GM19023 (cell line): ENCODE measurements around the gene SPPL3.
"Not testable (repeated sequence)": the region's sequence is repeated elsewhere in the genome, so short reads cannot be mapped to it uniquely, and the experiment has no call there.

Source experiments
- ATAC-seq: cut with Tn5 transposase; IDR thresholded peaks from one replicate; pipeline ENCODE4 v1.9.1; 2021; ENCODE audit warnings: mild to moderate bottlenecking, moderate library complexity; ENCODE audit not compliant: unreplicated experiment

The SPPL3 gene

DNA sequence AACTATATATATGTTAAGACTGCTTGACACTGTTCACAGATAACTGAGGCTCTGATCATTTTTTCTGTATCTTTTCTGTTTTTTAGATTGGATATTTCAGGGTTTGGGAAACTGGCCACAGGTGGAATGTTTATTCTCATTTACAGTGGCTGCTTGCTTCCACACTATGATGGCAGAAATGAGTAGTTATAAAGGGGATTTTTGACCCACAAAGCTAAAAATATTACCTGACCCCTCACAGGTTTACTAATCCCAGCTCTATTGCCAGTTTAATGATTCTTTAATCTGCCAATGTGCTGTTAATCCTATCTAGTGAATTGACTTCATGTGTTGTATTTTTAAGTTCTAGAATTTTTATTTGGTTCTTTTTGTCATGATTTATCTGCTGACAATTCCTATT, 148.9 kb downstream of the SPPL3 start:
- ATAC-seq: no peak

DNA sequence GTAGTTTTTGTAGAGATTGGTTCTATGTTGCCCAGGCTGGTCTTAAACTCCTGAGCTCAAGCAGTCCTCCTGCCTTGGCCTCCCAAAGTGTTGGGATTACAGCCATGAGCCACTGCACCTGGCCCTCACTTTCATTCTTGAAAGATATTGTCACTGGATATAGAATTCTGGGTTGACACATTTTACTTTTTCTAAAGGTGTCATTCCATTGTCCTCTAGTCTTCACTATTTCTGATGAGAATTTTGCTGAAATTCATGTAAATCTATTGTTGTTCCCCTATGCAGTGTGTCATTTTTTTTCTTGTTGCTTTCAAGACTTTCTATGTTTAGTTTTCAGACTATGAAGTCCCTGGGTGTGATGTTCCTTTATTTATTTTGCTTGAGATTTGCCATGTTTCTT, 149.4 kb downstream of the SPPL3 start:
- ATAC-seq: no peak

DNA sequence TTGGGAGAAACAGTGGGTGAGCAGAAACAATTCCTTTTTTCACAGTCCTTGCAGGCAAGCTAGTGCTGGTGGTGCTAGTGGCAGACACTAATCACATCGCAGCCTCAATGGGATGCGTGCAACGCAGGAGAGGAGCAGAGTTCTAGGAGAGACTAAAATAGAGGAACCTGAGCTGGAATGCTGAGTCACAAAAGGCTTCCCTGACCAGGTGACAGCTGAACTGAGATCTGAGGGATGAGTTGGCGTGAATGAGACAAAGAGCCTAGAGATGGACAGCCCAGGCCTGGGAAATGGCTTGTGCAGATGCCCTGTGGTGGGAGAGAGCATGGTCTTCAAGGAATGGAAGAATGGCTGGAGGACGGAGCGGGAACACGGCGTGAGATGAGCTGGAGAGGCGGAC, 152.8 kb downstream of the SPPL3 start:
- no peak for ATAC-seq

DNA sequence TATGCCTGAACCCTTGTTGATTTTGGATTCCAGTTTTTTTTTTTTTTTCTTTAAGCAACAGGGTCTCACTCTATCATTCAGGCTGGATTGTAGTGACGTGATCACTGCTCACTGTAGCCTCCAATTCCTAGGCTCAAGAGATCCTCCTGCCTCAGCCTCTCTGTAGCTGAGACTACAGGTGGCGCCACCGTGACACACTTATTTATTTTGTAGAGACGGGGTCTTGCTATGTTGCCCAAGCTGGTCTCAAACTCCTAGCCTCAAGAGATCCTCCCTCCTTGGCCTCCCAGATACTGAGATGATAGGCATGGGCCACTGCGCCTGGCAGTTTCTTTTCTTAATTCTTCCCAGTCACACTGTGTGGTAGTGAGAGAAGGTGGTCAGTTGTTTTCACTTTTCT, 153.4 kb downstream of the SPPL3 start:
- no peak for ATAC-seq

DNA sequence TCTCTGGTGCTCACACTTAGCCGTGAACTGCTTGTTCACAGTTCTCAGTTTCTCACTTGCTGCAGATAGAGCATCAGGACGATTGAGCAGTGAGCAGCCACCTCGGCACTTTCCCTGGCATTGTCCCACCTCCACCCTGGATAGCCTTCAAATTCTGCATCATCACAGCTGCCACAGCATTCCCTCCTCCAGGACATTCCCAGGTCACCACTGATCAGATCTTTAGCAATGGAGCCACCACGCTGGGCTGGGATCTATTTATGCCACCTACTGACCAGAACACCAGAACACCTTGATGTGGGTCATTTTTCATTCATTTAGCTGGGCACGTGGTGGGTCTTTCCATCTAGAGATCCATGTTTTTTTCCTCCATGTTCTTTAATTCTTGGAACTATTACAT, 154.9 kb downstream of the SPPL3 start:
- no peak for ATAC-seq

DNA sequence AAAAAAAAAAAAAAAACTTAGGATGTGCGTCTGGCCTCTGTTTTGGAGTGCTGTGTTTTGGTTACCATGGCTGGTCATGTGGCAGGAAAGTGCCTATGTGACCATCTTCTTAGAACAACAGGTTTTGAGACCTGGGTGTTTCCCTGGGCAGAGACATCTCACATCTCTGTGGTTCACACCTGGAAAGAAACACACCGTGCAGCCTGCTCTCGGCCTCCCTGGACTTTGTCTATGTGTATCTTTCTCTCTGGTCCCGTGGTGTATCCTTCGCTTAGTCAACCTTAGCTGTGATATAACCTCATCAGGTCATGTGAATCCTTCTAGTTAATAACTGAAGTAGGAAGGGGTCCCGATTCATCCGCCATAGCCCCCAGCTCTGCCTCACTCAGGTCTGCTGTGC, 155.9 kb downstream of the SPPL3 start:
- no peak for ATAC-seq

DNA sequence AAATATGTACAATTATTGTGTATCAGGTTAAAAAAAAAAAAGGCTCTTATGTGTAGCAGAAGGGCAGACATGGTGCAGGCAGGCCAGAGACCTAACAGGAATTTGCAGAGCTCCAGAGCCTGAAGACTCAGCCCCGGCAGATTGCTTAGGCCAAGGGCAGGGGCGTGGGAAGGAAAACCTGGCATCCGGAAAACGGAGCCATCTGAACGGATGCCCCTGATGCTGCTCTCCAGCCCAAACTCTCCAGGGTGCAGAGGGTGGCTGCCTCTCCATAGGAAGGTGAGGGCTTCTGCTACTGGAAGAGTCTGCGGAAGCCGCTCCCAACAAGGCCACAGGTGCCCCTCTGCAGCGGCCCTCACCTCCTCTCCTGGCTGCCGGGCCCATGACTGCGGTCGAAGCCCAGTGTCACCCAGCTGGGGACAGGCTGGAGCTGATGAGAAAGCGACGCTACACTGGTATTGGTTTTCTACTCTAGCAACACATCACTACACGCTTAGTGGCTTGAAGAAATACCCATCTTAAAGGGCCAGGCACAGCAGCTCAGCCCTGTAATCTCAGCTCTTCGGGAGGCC, 159.2 kb downstream of the SPPL3 start:
- no peak for ATAC-seq

DNA sequence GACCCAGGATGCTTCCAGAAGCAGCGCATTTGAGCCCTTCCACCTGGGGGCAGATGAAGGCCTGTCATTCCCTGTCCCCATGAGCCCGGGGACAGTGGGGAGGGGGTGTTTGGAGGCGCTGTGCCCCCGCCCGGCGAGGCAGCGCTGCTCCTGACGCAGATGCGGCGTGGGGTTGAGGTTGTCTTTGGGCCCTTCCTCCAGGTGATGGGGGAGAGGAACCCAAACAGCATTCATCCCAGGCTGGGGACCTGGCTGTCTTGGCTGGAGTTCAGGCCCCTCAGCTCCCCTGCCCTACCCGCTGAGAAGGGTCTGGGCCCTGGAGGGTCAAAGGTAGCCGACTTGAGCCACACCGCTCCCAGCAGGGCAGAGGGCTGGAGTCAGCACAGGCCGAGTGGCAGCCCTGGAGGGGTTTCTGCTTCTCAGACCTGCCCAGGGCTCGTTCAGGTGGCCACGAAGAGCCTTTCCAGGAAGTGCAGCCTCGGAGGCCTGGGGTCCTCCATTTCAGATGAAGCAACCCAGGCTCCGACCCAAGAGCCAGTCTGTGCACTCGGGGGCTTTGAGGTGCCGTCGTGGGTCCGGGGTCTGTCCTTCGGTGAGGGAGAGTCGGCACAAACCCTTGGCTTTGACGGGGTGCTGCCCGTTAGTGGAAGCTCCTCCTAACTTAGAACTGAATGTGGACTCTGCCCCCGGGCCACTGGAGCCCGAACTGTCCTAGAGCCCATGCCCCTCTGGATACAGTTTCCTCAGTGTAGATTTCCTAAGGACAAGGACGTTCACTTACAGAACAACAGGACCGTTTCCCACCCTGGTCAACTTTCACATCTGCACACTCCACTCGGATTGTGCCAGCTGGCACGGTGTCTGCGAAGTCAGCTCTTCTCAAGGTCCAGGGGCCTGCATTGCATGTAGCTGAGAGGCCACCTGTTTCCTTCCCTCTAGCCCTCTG, 162.4 kb downstream of the SPPL3 start:
- no peak for ATAC-seq

DNA sequence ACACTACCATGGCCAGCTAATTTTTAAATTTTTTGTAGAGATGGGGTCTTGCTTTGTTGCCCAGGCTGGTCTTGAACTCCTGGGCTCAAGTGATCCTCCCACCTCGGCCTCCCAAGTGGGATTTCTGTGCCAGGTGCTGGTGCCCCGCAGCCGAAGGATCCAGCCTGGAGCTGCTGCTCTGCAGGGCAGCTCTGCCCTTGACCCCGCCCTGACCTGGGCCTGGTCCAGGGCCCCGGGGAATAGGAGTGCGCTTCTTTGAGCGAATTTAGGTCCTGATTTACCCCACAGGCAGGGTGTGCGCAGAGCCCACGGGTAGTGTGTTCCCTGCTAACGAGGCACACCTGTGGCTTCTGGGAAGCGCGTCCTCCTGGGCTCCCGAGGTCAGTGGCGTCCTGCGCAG, 163.3 kb downstream of the SPPL3 start:
- ATAC-seq: no peak

DNA sequence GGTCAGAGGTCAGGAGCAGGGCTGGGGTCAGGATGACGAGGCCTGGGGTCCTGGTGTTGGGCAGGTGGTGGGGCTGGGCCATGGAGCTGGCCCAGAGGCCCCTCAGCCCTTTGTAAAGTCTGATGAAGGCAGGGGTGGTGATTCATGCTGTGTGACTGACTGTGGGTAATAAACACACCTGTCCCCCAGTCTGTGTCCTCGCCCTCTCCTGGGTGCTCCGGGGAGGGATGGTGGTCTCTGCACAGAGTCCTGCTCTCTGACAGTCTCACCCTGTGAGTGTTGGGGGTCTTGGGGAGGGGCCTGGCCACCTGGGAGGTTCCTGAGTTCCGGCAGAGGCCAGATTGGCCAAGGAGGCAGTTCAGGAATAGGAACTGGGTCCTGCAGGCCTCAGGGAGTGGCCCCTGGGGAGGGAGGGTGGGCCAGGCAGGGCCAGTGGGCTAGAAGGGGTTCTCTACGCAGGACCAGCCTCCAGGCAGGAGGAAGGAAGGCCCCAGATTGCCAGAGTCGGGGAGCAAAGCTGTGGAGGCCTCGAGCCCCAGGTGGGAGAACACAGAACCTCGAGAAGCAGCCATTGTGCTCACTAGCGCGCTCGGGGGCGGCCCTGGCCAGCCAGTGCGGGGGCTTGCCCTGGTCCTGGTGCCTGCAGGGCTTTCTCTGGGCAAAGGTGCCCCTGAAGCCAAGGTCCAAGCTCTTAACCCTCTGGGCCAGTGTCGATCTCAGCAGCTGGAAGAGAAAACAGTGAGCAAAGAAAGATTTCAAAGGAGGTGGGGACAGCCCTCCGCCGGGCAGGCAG, 164.1 kb downstream of the SPPL3 start:
- ATAC-seq: no peak

DNA sequence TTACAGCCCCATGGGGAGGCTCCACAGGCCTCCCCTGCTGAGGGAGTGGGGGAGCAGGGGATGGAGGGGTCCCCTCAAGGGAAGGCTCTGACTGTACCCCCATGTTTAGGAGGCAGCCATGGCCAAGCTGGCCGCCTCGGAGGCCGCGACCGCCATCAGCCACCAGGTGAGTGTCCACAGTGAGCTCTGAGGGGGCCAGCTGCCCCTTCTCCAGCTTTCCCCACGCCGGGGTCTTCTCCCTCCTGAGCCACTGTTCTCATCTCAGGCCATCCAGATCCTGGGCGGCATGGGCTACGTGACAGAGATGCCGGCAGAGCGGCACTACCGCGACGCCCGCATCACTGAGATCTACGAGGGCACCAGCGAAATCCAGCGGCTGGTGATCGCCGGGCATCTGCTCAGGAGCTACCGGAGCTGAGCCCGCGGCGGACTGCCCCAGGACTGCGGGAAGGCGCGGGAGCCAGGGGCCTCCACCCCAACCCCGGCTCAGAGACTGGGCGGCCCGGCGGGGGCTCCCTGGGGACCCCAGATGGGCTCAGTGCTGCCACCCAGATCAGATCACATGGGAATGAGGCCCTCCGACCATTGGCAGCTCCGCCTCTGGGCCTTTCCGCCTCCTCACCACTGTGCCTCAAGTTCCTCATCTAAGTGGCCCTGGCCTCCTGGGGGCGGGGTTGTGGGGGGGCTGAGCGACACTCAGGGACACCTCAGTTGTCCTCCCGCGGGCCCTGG, 165.0 kb downstream of the SPPL3 start:
- no peak for ATAC-seq

DNA sequence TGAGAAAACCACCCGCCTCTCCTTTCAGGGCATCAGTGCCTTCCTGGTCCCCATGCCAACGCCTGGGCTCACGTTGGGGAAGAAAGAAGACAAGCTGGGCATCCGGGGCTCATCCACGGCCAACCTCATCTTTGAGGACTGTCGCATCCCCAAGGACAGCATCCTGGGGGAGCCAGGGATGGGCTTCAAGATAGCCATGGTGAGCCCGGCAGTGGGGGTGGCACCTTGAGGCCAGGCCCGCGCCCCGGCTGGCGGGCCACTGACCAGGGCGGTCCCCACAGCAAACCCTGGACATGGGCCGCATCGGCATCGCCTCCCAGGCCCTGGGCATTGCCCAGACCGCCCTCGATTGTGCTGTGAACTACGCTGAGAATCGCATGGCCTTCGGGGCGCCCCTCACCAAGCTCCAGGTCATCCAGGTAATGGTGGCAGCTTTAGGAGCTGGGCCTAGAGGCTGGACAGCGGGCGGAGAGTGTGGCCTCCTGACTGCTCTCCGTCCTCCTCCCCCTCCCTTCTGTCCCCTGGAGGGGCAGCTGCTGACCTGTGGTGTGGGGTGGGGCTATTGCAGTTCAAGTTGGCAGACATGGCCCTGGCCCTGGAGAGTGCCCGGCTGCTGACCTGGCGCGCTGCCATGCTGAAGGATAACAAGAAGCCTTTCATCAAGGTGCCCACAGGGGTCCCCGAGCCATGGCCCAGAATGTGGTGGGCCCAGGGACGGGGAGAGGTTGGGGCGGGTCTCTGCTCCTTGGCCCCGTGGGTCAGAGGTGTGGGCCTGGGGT, 165.7 kb downstream of the SPPL3 start:
- ATAC-seq: no peak

DNA sequence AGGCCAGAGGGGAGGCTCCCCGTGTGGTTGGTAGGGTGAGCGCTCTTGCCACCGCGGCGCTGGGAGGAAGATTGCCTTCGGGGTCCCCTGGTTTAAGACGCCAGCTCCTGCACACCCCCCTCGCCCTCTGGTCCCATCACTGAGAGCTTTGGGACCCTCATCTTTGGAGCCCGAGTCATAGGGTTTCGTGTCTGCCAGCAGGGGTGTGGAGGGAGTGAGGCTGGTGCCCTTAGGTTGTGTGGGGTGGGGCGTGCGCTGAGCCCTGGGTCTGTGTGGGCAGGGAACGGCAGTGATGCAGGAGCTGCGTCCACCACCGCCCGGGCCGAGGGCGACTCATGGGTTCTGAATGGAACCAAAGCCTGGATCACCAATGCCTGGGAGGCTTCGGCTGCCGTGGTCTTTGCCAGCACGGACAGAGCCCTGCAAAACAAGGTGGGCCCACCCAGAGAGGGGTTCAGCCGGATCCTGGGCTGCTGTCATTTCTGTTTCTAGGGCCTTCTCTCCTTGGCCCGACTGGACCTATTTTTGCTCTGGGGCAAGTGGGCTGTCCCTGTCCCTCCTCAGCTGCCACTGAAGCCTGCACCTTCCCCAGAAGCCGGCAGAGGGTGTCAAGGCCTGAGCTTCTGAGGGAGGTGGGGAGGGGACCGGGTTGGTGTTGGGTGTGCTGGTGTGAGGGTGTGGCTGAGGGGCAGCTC, 166.5 kb downstream of the SPPL3 start:
- no peak for ATAC-seq

DNA sequence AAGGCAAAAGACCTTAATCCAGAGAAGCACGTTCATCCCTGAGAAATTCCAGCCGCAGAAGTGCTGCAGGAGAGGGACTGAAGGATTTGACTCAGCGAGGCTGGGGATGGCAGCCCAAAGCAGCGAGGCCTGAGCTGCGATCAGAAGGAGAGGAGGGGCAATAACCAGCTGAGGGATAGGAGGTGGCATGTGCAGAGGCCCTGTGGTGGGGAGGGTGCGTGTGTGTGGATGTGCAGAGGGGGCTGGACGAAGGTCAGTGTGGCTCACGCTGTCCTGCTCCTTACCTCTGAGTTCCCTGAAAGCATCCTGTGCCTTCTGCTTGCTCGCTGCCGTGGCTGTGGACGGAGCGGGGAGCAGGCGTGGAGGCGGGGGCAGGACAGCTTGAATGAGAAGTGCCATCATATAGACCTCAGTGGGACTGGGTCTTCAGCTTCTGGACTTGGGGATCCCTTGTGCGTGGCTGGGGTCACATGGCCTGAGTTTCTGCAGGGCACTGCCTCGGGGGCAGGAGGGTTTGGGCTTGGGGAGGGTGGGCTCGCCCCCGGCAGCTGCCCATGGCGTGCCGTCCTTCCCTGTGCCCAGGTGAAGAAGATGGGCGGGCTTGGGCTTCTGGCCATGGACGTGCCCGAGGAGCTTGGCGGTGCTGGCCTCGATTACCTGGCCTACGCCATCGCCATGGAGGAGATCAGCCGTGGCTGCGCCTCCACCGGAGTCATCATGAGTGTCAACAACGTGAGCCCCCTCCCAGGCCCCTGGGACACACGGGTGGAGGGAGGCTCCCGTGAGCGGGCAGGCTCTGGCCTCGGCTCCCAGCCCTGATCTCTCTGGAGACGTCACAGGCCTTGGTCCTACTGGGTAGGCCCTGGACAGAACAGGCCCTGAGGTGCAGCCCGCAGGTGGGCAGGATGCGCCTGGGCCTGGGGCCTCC, 167.5 kb downstream of the SPPL3 start:
- ATAC-seq: no peak

DNA sequence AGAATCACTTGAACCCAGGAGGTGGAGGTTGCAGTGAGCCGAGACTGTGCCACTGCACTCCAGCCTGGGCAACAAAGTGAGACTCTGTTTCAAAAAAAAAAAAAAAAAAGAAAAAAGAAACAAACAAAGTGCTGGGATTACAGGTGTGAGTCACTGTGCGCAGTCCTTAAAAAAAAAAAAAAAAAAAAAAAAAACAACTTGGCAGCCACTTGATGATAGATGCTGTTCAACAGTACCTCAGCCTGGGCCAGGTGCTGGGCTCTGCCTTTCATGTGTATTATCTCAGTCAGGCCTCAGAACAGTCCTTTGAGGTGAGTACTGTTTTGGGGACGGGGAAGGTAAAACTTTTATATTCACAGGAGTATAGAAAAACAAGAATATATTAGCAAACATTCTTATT, 169.0 kb downstream of the SPPL3 start:
- ATAC-seq: no peak

DNA sequence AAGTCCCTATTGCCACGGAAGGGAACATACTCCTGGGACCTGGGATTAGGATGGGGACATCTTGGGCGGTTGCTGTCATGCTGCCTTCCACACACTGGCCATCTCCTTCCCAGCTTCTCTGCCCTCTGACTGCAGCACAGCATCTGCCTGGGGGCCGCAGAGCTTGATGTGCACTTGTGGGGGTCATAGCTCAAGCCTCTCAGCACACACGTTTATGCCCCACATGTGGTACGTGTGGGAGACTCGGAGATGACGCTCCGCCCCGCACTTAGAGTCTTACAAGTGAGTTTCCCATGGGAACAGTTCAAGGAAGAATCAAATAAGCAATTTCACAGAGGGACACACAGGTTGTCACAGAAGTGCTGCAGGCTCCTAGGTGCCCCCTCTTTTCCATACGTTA, 169.9 kb downstream of the SPPL3 start:
- ATAC-seq: no peak

DNA sequence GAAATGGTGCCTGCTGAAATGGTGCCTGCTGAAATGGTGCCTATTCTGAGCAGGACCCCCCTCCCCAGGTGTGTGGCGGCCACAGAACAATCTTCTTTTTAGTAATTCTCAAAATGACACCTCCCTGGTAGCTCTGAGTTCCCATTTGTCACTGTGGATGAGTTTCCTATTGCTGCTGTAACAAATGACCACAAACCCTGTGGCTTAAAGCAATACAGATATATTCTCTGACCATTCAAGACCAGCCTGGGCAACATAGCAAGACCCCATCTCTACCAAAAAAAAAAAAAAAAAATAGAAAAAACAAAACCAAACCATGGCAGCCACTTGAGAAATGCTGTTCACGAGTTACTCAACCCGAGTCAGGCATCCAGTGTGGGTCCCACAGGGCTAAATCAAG, 170.6 kb downstream of the SPPL3 start:
- no peak for ATAC-seq

DNA sequence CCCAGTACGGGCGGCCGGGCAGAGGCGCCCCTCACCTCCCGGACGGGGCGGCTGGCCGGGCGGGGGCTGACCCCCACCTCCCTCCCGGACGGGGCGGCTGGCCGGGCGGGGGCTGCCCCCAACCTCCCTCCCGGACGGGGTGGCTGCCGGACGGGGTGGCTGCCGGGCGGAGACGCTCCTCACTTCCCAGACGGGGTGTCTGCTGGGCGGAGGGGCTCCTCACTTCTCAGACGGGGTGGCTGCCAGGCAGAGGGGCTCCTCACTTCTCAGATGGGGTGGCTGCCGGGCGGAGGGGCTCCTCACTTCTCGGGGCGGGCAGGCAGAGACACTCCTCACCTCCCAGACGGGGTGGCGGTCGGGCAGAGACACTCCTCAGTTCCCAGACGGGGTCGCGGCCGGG, 172.0 kb downstream of the SPPL3 start:
- not testable (repeated sequence) for ATAC-seq

DNA sequence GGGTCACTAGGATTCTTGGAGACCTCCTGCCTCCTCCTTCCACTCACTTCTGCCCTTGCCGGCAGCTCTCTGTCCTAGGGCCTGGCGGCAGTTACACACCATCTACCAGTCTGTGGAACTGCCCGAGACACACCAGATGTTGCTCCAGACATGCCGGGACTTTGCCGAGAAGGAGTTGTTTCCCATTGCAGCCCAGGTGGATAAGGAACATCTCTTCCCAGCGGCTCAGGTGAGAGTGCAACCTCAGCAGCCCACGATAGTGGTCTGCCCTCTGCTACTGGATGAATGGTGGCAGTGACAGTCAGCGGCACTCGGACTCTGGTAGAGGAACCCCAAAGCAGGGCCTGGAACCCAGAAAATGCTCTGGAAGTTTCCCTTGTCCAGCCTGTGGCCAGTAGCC, 177.2 kb downstream of the SPPL3 start:
- no peak for ATAC-seq
